Ovary (tissue), 9 donors: ENCODE data around the gene WDR82. TPM values are rescaled to one million over a fixed set of nuclear protein-coding genes. Genes with fewer than 3 reads are reported as not detected.

Source experiments
- DNase-seq, 5 donors: peaks; one replicate each; pipeline ENCODE4 v3.0.0-alpha.2; 2019 to 2020
- H3K27ac ChIP-seq, 2 donors: fragments of 200-600 bp; one replicate each; pipeline versions ENCODE4 v1.5.1 to v1.8.0; 2019 to 2022
- H3K27me3 ChIP-seq: fragments of 200-600 bp; one replicate; pipeline ENCODE4 v1.8.0; 2022
- H3K36me3 ChIP-seq: fragments of 200-600 bp; sonication (generic); one replicate; pipeline ENCODE4 v1.5.1; 2019
- H3K4me1 ChIP-seq: one replicate; pipeline ENCODE4 v1.8.1; 2013; ENCODE audit warnings: mild to moderate bottlenecking, moderate library complexity; ENCODE audit not compliant: insufficient read depth
- H3K4me3 ChIP-seq: fragments of 200-600 bp; sonication (generic); one replicate; pipeline ENCODE4 v1.5.1; 2017
- H3K9me3 ChIP-seq, 2 donors: fragments of 200-600 bp in 1 of 2; sonication (generic) in 1 of 2; one replicate each; pipeline versions ENCODE4 v1.5.1 to v1.8.1; 2013 to 2019; ENCODE audit warnings: mild to moderate bottlenecking in 1 of 2, moderate library complexity in 1 of 2
- CTCF ChIP-seq, 3 donors: fragments of 450-650 bp in 2 of 3; fragments of 200-600 bp in 1 of 3; IDR thresholded peaks; one replicate each; pipeline versions ENCODE4 v1.5.1 to v1.8.0; 2016 to 2022; ENCODE audit warnings: antibody characterized with exemption in 3 of 3, mild to moderate bottlenecking in 1 of 3
- EP300 ChIP-seq: sonication (generic); formaldehyde crosslinking; IDR thresholded peaks from one replicate; pipeline ENCODE4 v1.6.1; 2017; ENCODE audit warnings: antibody characterized with exemption
- POLR2A ChIP-seq: fragments of 450-650 bp; IDR thresholded peaks from one replicate; pipeline ENCODE4 v1.6.1; 2017; ENCODE audit warnings: antibody characterized with exemption, mild to moderate bottlenecking, moderate library complexity
- WGBS, 3 donors: extraction: QIAGEN DNeasy Blood & Tissue Kit in 1 of 3; methylation state at CpG; one replicate each; pipeline versions ENCODE4 v1.1.5 to v1.1.7; 2013 to 2017; 5-methylcytosine and 5-hydroxymethylcytosine counted together
- intact Hi-C, 4 donors: fragments of 100-400 bp; cut with DNase I; formaldehyde crosslinking; loops; one replicate each; pipeline versions ENCODE4 v1.11.0 to v1.15.1; 2022 to 2023
- polyA plus RNA-seq, 2 donors: library from polyadenylated mRNA; stranded (reverse); fragments of 200-250 nt in 1 of 2; fragments of 350-450 nt in 1 of 2; fragmentation: Illumina TruSeq in 1 of 2; extraction: RNeasy Lipid Tissue Mini Kit (QIAGEN cat#74804) in 1 of 2; gene quantifications; one replicate each; pipeline ENCODE4 v1.2.3, GENCODE V29; 2013 to 2014
- total RNA-seq, 7 donors: library from RNA; depleted of rRNA in 2 of 7; stranded (reverse); fragments of >200 nt in 2 of 7; fragmentation: NEBNext Ultra II Directional in 3 of 7; extraction: Animal tissue kit (Norgen Biotek cat#: 25700) in 3 of 7; gene quantifications; one replicate each; pipeline versions ENCODE4 v1.1.0 to v1.2.4, GENCODE V29; 2016 to 2023
- donor health status: DM: no; HTN: no; CAD: no; lungs with moderate emphysema.
- donor health status: DM: no; HTN: no; CAD: no.
- donor health status: Bipolar disorder and iron deficiency.
- donor health status: DM: yes; HTN: yes; CAD: no.
- donor health status: DM: no; HTN: no; CAD: no.
- donor health status: DM: yes; HTN: yes; CAD: no.

The WDR82 gene
- total and polyA plus RNA-seq, 9 donors: 36.4 to 110 (median 95.2) TPM

- intact Hi-C loops: loop anchor here in 3 of 4 donors (5.0 kb wide), 1 partner anchor 48 kb away; no protein-coding TSS in a partner anchor
- Histone ChIP-seq H3K4me1 (peaks cover 6% of the 10 kb centered on the region), H3K9me3 (no peaks in the 10 kb centered on the region), H3K27ac (no peak overlapping the region), H3K27me3 (no peaks in the 10 kb centered on the region), H3K36me3 (no peaks in the 10 kb centered on the region), H3K4me3 (no peak overlapping the region)
- no peak for DNase-seq
- WGBS, 3 donors: 65 to 71% (median 70%) methylated on average over 11 of the region's 11 CpGs
- TF ChIP-seq CTCF (IDR thresholded peaks at IDR 0.05) (no peak), EP300 (no peak), POLR2A (no peak)
These were observed 16.1 kb upstream of the WDR82 start for GRCh38 chr3:52294320-52295150.

DNA sequence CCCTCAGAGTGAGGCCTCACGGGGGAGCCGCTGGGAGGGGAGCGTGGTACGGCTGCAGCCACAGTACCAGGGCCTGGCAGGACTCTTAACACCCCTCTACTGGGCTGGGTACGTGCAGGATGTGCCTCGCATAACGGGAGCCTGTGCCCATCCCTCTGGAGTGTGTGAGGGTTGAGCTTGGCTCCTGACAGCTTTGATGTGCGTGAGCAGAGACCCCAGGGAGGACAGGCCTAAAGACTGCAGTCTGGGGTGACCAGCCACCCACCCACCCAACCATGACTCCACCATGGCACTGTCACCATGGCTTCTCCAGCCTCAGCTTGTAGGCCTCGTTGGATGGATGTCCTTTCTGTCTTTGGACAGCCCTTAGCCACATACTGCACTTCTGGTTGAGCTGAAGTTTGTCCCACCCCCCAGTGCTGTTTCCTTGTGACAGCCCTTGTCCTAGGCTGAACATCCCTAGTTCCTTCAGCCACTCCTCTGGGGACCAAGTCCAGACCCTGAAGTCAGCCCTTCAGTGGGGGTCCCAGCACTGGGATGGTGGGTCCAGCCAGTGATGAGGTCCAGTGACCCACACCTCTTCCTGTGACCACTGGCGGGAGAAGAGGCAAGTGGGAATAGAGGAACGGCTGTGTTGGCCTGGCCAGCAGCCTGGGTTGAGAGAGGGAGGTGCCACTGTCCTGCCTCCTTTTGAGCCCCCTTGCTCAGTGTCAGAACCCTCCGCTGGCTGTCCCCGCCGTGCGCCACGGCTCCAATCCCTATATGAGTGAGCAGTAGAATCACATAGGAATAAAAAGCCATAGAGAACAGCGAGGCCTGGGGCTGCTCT lies 15.3 kb upstream of the WDR82 start:
- no peak overlapping the region for H3K4me3 ChIP-seq
- TF ChIP-seq EP300 (no peak), POLR2A (no peak), CTCF (IDR thresholded peaks at IDR 0.05) (no peak)
- DNase-seq: no peak
- H3K9me3 ChIP-seq: no peaks in the 10 kb centered on the region
- H3K36me3 ChIP-seq: no peaks in the 10 kb centered on the region
- intact Hi-C loops: loop anchor here in 3 of 4 donors (5.0 kb wide), 1 partner anchor 49 kb away; no protein-coding TSS in a partner anchor
- no peaks in the 10 kb centered on the region for H3K4me1 ChIP-seq
- H3K27me3 ChIP-seq: no peaks in the 10 kb centered on the region
- H3K27ac ChIP-seq: no peak overlapping the region
- WGBS, 3 donors: 72 to 81% (median 74%) methylated on average over 17 of the region's 17 CpGs

GRCh38 chr3:52292247-52293065 lies 14.0 kb upstream of the WDR82 start:
- Histone ChIP-seq H3K27ac (no peak overlapping the region), H3K27me3 (no peaks in the 10 kb centered on the region), H3K4me3 (no peak overlapping the region), H3K4me1 (peaks cover 2% of the 10 kb centered on the region), H3K9me3 (no peaks in the 10 kb centered on the region), H3K36me3 (no peaks in the 10 kb centered on the region)
- 82 to 88% (median 85%) methylated on average over 14 to 20 of the region's 20 CpGs for WGBS, 3 donors
- intact Hi-C loops: loop anchor here in 3 of 4 donors (5.0 kb wide), 1 partner anchor 50 kb away; no protein-coding TSS in a partner anchor
- TF ChIP-seq POLR2A (no peak), EP300 (no peak), CTCF (IDR thresholded peaks at IDR 0.05) (no peak)
- DNase-seq: peak in 2 of 5 donors; percentile 20 to 31
